BE2C (cell line): ENCODE results near the gene RNU2-63P.

Source experiments
- DNase-seq: peaks from one replicate; pipeline ENCODE4 v3.0.0-alpha.2; 2020
- H3K27me3 ChIP-seq: fragments of 250-450 bp; sonication (Bioruptor Pico); 2 replicates; pipeline ENCODE4 v1.5.1; 2020; ENCODE audit warnings: mild to moderate bottlenecking
- H3K36me3 ChIP-seq: fragments of 250-450 bp; sonication (Bioruptor Pico); 2 replicates; pipeline ENCODE4 v1.5.1; 2020; ENCODE audit warnings: mild to moderate bottlenecking
- H3K4me1 ChIP-seq: fragments of 250-450 bp; sonication (Bioruptor Pico); 2 replicates; pipeline ENCODE4 v1.5.1; 2020
- H3K4me3 ChIP-seq: 2 replicates; pipeline ENCODE4 v1.5.1; 2011; ENCODE audit warnings: low read depth, low read length
- H3K9me3 ChIP-seq: fragments of 250-450 bp; sonication (Bioruptor Pico); 2 replicates; pipeline ENCODE4 v1.5.1; 2020
- CTCF ChIP-seq: IDR thresholded peaks from 2 replicates; pipeline ENCODE4 v1.5.1; 2012; ENCODE audit warnings: mild to moderate bottlenecking, low read depth, low read length

RNU2-63P gene

GRCh38 chr2:88057437-88057844 is 41.1 kb upstream of the RNU2-63P start:
- no peak for DNase-seq
- Histone ChIP-seq H3K9me3 (no peaks in the 10 kb centered on the region), H3K27me3 (no peaks in the 10 kb centered on the region), H3K4me3 (no peak overlapping the region), H3K36me3 (no peaks in the 10 kb centered on the region), H3K4me1 (no peaks in the 10 kb centered on the region)
- TF ChIP-seq CTCF = no peak

GRCh38 chr2:88055371-88056128 is 39.2 kb upstream of the RNU2-63P start, which contains the start of gene KRCC1:
Gene KRCC1 (minus strand): TSS chr2:88055783. CDS start chr2:88028563, 27,220 bp downstream.
- no peaks in the 10 kb centered on the region for H3K9me3 ChIP-seq
- H3K4me1 ChIP-seq = no peaks in the 10 kb centered on the region
- TF ChIP-seq CTCF = no peak

GRCh38 chr2:88054782-88055370 is 38.5 kb upstream of the RNU2-63P start:
- no peaks in the 10 kb centered on the region for H3K36me3 ChIP-seq
- no peak for TF ChIP-seq CTCF
- peak overlapping the region; percentile 74 for H3K4me3 ChIP-seq
- H3K9me3 ChIP-seq = no peaks in the 10 kb centered on the region
- no peaks in the 10 kb centered on the region for H3K4me1 ChIP-seq
- no peak for DNase-seq
- H3K27me3 ChIP-seq = no peaks in the 10 kb centered on the region

More at GRCh38 chr2:88055371-88056128, 39.2 kb upstream of the RNU2-63P start, which contains the start of gene KRCC1:
- peak; percentile 90 for DNase-seq
- peak within 1 kb of the TSS; percentile 74 for H3K4me3 ChIP-seq
- H3K27me3 ChIP-seq = no peaks in the 10 kb centered on the region
- H3K36me3 ChIP-seq = no peaks in the 10 kb centered on the region

- no peak for DNase-seq
- Histone ChIP-seq H3K27me3 (no peaks in the 10 kb centered on the region), H3K9me3 (no peaks in the 10 kb centered on the region), H3K36me3 (no peaks in the 10 kb centered on the region), H3K4me1 (no peaks in the 10 kb centered on the region), H3K4me3 (peak overlapping the region; percentile 74)
- TF ChIP-seq CTCF = no peak
These were observed 37.8 kb upstream of the RNU2-63P start for GRCh38 chr2:88053934-88054781.

- H3K36me3 ChIP-seq = no peaks in the 10 kb centered on the region
- H3K4me1 ChIP-seq = no peaks in the 10 kb centered on the region
- TF ChIP-seq CTCF = no peak
- H3K9me3 ChIP-seq = no peaks in the 10 kb centered on the region
- no peak for DNase-seq
- H3K4me3 ChIP-seq = no peak overlapping the region
- no peaks in the 10 kb centered on the region for H3K27me3 ChIP-seq
These were observed 36.9 kb upstream of the RNU2-63P start for GRCh38 chr2:88053296-88053695.
